Neural progenitor cell (in vitro differentiated cells): ENCODE results near the gene NEU1. TPM values are rescaled to one million over a fixed set of nuclear protein-coding genes. Genes with fewer than 3 reads are reported as not detected.

Experiments used
- DNase-seq: peaks from one replicate; pipeline ENCODE4 v3.0.0-alpha.2; 2016; ENCODE audit warnings: low spot score
- H2AFZ ChIP-seq: fragments of 200-600 bp; sonication (generic); replicated peaks from 2 replicates; pipeline ENCODE4 v1.6.1; 2016; ENCODE audit warnings: antibody characterized with exemption
- H3F3A ChIP-seq: fragments of 200-600 bp; sonication (generic); 2 replicates; pipeline ENCODE4 v1.6.1; 2016; ENCODE audit warnings: antibody characterized with exemption, low read depth
- H3K27ac ChIP-seq: fragments of 200-600 bp; sonication (generic); 2 replicates; pipeline ENCODE4 v1.5.1; 2016; ENCODE audit warnings: mild to moderate bottlenecking
- H3K27me3 ChIP-seq: fragments of 200-600 bp; sonication (generic); 2 replicates; pipeline ENCODE4 v1.6.1; 2016; ENCODE audit warnings: mild to moderate bottlenecking, moderate library complexity
- H3K36me3 ChIP-seq: fragments of 200-600 bp; sonication (generic); 2 replicates; pipeline ENCODE4 v1.5.1; 2016
- H3K4me1 ChIP-seq: fragments of 200-600 bp; sonication (generic); 2 replicates; pipeline ENCODE4 v1.6.1; 2016; ENCODE audit warnings: mixed run types
- H3K4me2 ChIP-seq: fragments of 200-600 bp; sonication (generic); 2 replicates; pipeline ENCODE4 v1.6.1; 2016
- H3K4me3 ChIP-seq: fragments of 200-600 bp; sonication (generic); 2 replicates; pipeline ENCODE4 v1.5.1; 2016
- H3K79me2 ChIP-seq: fragments of 200-600 bp; sonication (generic); 2 replicates; pipeline ENCODE4 v1.6.1; 2016; ENCODE audit warnings: low read depth
- H3K9ac ChIP-seq: fragments of 200-600 bp; sonication (generic); 2 replicates; pipeline ENCODE4 v1.6.1; 2016
- H3K9me3 ChIP-seq: fragments of 200-600 bp; sonication (generic); 2 replicates; pipeline ENCODE4 v1.5.1; 2016; ENCODE audit warnings: low read depth
- H4K20me1 ChIP-seq: fragments of 200-600 bp; sonication (generic); 2 replicates; pipeline ENCODE4 v1.6.1; 2016; ENCODE audit warnings: low read depth
- H3K27ac Mint-ChIP-seq: 3 replicates; pipeline ENCODE4 v1.8.0; 2021; ENCODE audit warnings: mixed read lengths
- H3K27me3 Mint-ChIP-seq: 2 replicates; pipeline ENCODE4 v1.8.0; 2022; ENCODE audit warnings: low read depth, mild to moderate bottlenecking, inconsistent platforms, moderate library complexity, mixed read lengths; ENCODE audit not compliant: insufficient read depth
- H3K36me3 Mint-ChIP-seq: 3 replicates; pipeline ENCODE4 v1.8.0; 2021; ENCODE audit warnings: mixed read lengths
- H3K4me1 Mint-ChIP-seq: 3 replicates; pipeline ENCODE4 v1.8.0; 2021; ENCODE audit warnings: mixed read lengths
- H3K4me3 Mint-ChIP-seq: 3 replicates; pipeline ENCODE4 v1.8.0; 2021; ENCODE audit warnings: mild to moderate bottlenecking, moderate library complexity, mixed read lengths
- H3K9me3 Mint-ChIP-seq: 3 replicates; pipeline ENCODE4 v1.8.0; 2020; ENCODE audit warnings: mixed read lengths
- EZH2 ChIP-seq: fragments of 200-600 bp; sonication (generic); IDR thresholded peaks from 2 replicates; pipeline ENCODE4 v1.6.1; 2017; ENCODE audit warnings: antibody characterized with exemption, mild to moderate bottlenecking, moderate library complexity
- EZH2phosphoT487 ChIP-seq: fragments of 200-600 bp; sonication (generic); IDR thresholded peaks from 2 replicates; pipeline ENCODE4 v1.6.1; 2017; ENCODE audit warnings: antibody characterized with exemption
- total RNA-seq: library from RNA; depleted of rRNA; stranded (reverse); fragments of >200 nt; gene quantifications from 2 replicates; pipeline ENCODE4 v1.2.3, GENCODE V29; 2015; ENCODE audit warnings: low replicate concordance
- TF ChIP-seq, protein P1 (sequence below): fragments of 200-600 bp; sonication (generic); IDR thresholded peaks from 2 replicates; pipeline ENCODE4 v1.5.1; 2017; ENCODE audit warnings: antibody characterized with exemption, mild to moderate bottlenecking

The NEU1 gene
- total RNA-seq, 1 donor from 2014 or later = 17.4 TPM

DNA sequence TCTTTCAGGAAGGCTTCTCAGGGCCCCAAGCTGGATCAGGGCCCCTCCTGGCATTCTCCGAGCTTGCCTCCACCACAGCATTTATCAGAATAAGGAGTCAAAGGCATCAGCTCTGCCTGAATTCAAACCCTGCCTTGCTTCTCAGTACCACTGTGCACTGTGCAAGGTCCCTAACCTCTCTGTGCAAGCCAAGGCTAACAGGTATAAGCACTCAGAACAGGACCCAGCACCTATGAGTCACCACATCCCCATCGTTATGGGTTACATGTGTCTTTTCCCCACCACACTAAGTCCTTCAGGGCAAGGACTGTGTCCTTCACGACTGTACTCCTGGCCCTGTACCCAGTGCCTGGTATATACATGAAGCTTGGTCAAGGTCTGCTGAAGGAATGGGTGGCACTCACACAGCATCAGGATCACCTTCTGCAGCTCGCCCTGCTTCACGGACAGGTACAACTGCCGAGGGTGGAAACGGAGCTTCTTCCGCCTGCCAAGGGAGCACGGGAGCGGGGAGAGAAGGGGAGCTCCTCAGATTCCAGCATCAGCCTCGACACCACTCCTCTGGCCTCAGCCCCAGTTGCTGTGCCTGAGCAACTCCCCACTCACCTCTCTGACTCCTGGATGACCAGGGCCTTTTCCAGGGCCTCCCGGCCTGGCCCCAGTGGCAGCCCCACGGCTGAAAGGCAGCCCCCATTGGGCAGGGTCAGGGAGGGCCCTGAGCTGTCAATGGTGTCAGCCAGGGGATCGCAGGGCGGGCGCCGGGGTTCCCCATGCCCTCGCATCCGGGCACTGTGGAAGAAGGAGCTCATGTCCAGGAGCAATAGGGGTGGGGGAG, 24.8 kb upstream of the NEU1 start:
- H3K4me1 Mint-ChIP-seq = no peaks in the 10 kb centered on the region
- H3K27me3 Mint-ChIP-seq = peaks cover 5% of the 10 kb centered on the region
- Histone ChIP-seq H3K79me2 (no peaks in the 10 kb centered on the region), H3K4me3 (no peak overlapping the region), H3K27me3 (no peaks in the 10 kb centered on the region), H3K9ac (no peak overlapping the region), H3K4me1 (no peaks in the 10 kb centered on the region), H3F3A (no peaks in the 10 kb centered on the region), H3K27ac (no peak overlapping the region), H3K4me2 (no peak overlapping the region), H3K36me3 (peaks cover 12% of the 10 kb centered on the region), H3K9me3 (no peaks in the 10 kb centered on the region), H4K20me1 (no peaks in the 10 kb centered on the region), H2AFZ (no peak overlapping the region)
- peak overlapping the region; percentile 50 for H3K27ac Mint-ChIP-seq
- TF ChIP-seq EZH2 (no peak), EZH2phosphoT487 (no peak)
- TF ChIP-seq, protein P1, sequence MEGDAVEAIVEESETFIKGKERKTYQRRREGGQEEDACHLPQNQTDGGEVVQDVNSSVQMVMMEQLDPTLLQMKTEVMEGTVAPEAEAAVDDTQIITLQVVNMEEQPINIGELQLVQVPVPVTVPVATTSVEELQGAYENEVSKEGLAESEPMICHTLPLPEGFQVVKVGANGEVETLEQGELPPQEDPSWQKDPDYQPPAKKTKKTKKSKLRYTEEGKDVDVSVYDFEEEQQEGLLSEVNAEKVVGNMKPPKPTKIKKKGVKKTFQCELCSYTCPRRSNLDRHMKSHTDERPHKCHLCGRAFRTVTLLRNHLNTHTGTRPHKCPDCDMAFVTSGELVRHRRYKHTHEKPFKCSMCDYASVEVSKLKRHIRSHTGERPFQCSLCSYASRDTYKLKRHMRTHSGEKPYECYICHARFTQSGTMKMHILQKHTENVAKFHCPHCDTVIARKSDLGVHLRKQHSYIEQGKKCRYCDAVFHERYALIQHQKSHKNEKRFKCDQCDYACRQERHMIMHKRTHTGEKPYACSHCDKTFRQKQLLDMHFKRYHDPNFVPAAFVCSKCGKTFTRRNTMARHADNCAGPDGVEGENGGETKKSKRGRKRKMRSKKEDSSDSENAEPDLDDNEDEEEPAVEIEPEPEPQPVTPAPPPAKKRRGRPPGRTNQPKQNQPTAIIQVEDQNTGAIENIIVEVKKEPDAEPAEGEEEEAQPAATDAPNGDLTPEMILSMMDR = no peak
- peaks cover 40% of the 10 kb centered on the region for H3K36me3 Mint-ChIP-seq
- no peak for DNase-seq
- no peaks in the 10 kb centered on the region for H3K9me3 Mint-ChIP-seq
- H3K4me3 Mint-ChIP-seq = no peak overlapping the region

DNA sequence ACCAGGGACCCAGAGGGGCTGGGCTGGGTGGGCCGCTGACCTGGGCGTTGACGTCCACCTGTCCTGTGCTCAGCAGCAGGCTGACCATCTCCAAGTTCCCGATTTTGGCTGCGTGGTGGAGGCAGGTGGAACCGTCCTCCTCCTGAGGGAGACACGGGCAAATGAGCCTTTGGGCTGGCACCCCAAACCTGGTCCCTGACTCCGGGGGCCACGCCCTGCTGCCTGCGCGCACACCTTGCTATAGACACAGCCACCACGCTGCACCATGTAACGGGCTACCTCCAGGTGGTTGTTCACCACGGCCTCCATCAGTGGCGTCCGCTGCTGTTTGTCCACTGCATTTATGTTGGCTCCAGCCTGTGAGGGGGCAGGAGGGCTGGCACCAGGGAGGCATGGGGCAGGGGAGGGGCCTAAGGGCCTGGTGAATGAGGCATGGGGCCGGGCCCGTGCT, 23.9 kb upstream of the NEU1 start:
- peaks cover 38% of the 10 kb centered on the region for H3K36me3 Mint-ChIP-seq
- H3K27ac ChIP-seq = no peak overlapping the region

DNA sequence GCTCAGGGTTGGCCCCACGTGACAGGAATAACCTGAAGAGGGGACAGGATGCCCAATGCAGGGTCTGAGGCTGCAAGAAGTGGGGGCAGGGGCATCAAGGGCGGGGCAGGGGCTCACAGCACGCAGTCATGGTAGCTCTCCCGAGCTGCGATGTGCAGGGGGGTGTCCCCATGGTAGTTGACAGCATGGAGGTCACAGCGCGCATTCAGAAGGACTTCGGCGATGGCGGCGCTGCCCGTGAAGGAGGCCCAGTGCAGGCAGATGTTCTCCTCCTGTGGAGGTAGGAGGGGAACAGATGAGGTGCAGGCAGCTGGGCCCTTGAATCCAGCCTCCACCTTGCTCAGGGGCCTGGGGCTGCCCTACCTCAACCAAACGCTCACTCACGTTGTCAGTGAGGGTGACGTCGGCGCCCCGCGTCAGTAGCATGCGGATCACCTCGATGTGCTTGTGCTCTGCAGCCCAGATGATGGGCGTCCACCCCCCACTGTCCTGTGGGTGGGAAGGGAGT, 22.0 kb upstream of the NEU1 start:
- H3K36me3 Mint-ChIP-seq = peaks cover 41% of the 10 kb centered on the region
- TF ChIP-seq, protein P1 = no peak
- no peak for TF ChIP-seq EZH2phosphoT487
- no peak for TF ChIP-seq EZH2

More for the DNA sequence above, 23.9 kb upstream of the NEU1 start:
- H3K4me1 ChIP-seq = no peaks in the 10 kb centered on the region
- H3K9me3 Mint-ChIP-seq = no peaks in the 10 kb centered on the region
- no peaks in the 10 kb centered on the region for H3K9me3 ChIP-seq
- peaks cover 8% of the 10 kb centered on the region for H3K36me3 ChIP-seq
- no peaks in the 10 kb centered on the region for H3K79me2 ChIP-seq
- H3F3A ChIP-seq = no peaks in the 10 kb centered on the region
- H2AFZ ChIP-seq = no peak overlapping the region
- H3K9ac ChIP-seq = no peak overlapping the region
- TF ChIP-seq, protein P1 = no peak
- no peak overlapping the region for H3K4me2 ChIP-seq
- H3K4me1 Mint-ChIP-seq = no peaks in the 10 kb centered on the region
- no peaks in the 10 kb centered on the region for H4K20me1 ChIP-seq
- no peaks in the 10 kb centered on the region for H3K27me3 ChIP-seq
- no peak overlapping the region for H3K27ac Mint-ChIP-seq
- DNase-seq = no peak
- peaks cover 5% of the 10 kb centered on the region for H3K27me3 Mint-ChIP-seq
- H3K4me3 ChIP-seq = no peak overlapping the region
- H3K4me3 Mint-ChIP-seq = no peak overlapping the region

More for the DNA sequence above, 22.0 kb upstream of the NEU1 start:
- Mint-ChIP-seq H3K4me3 (no peak overlapping the region), H3K27ac (no peak overlapping the region), H3K9me3 (no peaks in the 10 kb centered on the region), H3K4me1 (no peaks in the 10 kb centered on the region), H3K27me3 (peaks cover 5% of the 10 kb centered on the region)
- Histone ChIP-seq H4K20me1 (no peaks in the 10 kb centered on the region), H3K36me3 (peaks cover 3% of the 10 kb centered on the region), H3K9ac (no peak overlapping the region), H2AFZ (no peak overlapping the region), H3K27me3 (no peaks in the 10 kb centered on the region), H3K4me1 (no peaks in the 10 kb centered on the region), H3K79me2 (no peaks in the 10 kb centered on the region), H3K4me3 (no peak overlapping the region), H3K27ac (no peak overlapping the region), H3K4me2 (no peak overlapping the region), H3F3A (peaks cover 6% of the 10 kb centered on the region), H3K9me3 (no peaks in the 10 kb centered on the region)
- no peak for DNase-seq
